ENCODE results near the gene GRK4. TPM values are rescaled to one million over a fixed set of nuclear protein-coding genes. Genes with fewer than 3 reads are reported as not detected.

Gene GRK4
- total RNA-seq, 1 donor from 2014 or later, result 9.0 TPM

DNA sequence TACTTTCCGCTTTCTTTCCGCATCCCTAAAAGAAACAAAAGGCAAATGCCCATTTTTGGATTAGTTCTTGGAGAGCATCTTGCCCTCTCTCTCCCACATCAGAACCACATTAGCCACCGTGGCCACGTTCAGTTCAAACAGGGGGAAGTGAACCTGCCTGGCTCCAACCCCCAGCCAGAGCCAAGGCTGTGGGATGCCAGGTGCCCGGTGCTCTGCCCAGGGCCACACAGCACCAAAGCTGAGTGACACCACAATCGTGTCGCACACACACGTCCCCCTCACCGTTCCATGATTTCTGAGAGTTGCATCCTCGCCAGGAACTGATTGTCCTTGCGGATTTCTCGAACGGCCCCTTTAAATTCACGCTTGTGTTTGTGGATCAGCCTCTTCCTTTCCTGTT is 24.5 kb upstream of the GRK4 start:
- DNase-seq, result peak; percentile 4
- no peaks in the 10 kb centered on the region for H3K9me3 ChIP-seq (replicated peaks)
- intact Hi-C loops (cut with micrococcal nuclease), result no loop called here
- no peaks in the 10 kb centered on the region for H3K27me3 ChIP-seq (ENCODE audit: low read depth)
- H3K36me3 ChIP-seq, result peaks cover 66% of the 10 kb centered on the region
- no peak overlapping the region for H3K27ac ChIP-seq (replicated peaks)
- TF ChIP-seq, protein P1, sequence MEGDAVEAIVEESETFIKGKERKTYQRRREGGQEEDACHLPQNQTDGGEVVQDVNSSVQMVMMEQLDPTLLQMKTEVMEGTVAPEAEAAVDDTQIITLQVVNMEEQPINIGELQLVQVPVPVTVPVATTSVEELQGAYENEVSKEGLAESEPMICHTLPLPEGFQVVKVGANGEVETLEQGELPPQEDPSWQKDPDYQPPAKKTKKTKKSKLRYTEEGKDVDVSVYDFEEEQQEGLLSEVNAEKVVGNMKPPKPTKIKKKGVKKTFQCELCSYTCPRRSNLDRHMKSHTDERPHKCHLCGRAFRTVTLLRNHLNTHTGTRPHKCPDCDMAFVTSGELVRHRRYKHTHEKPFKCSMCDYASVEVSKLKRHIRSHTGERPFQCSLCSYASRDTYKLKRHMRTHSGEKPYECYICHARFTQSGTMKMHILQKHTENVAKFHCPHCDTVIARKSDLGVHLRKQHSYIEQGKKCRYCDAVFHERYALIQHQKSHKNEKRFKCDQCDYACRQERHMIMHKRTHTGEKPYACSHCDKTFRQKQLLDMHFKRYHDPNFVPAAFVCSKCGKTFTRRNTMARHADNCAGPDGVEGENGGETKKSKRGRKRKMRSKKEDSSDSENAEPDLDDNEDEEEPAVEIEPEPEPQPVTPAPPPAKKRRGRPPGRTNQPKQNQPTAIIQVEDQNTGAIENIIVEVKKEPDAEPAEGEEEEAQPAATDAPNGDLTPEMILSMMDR (IDR thresholded peaks at IDR 0.05; ENCODE audit: borderline replicate concordance), result no peak
- no peak overlapping the region for H3K4me3 ChIP-seq
- H3K4me1 ChIP-seq, result peaks cover 33% of the 10 kb centered on the region

DNA sequence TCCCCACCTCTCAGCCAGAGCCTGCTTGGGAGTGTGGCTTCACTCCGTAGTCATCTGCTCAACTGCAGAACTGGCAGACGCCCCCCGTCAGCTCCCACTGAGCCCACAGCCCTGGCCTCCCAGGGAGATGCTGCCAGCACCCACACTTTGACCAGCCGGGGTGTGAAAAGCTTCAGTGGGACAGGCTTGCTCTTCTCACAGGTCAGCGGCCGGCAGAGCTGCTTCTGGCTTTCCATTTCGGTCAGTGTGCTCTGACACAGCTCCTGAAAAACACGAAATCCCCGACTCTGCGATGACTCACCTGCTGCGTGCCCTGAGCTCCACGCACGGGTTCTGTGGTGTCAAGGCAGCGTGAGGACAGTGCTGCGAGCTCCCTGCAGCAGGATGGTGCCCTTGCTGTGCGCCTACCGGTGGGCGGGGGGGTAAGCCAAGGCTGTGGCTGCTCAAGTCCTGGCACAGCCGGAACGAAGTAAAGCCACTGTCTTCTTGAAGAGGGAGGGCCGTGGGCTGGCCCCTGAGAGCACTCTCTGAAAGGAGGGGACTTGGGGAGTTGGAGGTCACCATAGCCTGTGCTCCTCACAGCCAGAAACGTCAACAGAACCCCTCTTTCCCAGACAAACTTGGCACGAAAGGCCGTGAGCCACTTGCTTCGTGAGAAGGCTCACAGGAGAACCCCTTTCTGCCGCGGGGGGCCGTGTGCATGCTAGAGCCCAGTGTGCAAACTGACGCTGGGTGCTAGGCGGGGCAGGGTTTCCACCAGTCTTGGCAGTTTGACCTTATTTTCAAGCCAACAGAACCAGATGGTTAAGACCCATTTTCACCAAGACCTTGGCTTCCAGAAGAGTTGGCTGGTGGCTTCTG is 23.8 kb upstream of the GRK4 start:
- Histone ChIP-seq H3K9me3 (replicated peaks) (no peaks in the 10 kb centered on the region), H3K4me1 (peaks cover 30% of the 10 kb centered on the region), H3K27me3 (ENCODE audit: low read depth) (no peaks in the 10 kb centered on the region), H3K4me3 (no peak overlapping the region), H3K36me3 (peaks cover 73% of the 10 kb centered on the region), H3K27ac (replicated peaks) (no peak overlapping the region)
- TF ChIP-seq, protein P1 (IDR thresholded peaks at IDR 0.05; ENCODE audit: borderline replicate concordance), result no peak
- peak; percentile 2 for DNase-seq
- intact Hi-C loops (cut with micrococcal nuclease), result no loop called here

DNA sequence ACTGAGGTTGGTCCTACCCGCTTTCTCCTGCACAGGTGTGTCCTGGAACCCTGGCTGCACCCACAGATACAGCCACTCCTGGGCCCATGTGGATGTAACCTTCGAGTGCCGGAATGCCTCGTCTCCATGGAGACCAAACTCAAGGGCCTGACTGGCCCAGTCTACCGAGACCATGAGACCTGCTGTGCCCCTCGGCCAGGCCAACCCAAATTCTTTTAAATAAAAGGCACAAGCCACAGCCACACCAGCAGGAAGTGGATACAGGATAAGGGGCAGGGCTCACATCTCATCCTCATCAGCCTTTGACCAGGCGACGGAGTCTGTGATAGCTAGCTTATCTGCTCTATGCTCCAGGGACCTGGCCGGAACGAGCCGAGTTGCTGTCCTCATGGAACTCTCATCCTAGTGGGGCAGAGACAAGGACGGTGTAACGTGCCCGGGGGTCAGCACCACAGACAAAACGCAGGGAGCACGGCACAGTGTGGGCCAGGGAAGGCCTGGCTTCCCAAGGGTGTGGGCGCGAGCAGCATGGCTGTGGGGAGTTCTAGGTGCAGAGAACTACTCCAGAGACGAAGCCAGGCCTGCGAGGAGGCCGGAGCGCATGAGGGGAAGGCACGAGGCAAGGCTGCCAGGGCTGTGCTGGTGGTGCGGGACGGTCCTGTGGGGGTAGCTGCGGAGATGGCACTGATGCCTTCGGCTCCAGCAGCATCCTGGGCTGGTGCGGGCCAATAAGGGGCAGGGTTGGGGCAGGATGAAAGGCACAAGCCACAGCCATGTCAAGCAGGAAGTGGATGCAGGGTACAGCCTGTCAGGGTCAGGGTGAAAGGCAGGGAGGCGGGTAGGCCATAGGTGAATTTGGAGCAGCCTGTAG is 22.9 kb upstream of the GRK4 start:
- no peak for DNase-seq
- intact Hi-C loops (cut with micrococcal nuclease), result no loop called here
- Histone ChIP-seq H3K27ac (replicated peaks) (no peak overlapping the region), H3K4me1 (peaks cover 22% of the 10 kb centered on the region), H3K36me3 (peaks cover 82% of the 10 kb centered on the region), H3K4me3 (no peak overlapping the region), H3K9me3 (replicated peaks) (no peaks in the 10 kb centered on the region), H3K27me3 (ENCODE audit: low read depth) (no peaks in the 10 kb centered on the region)
- TF ChIP-seq, protein P1 (IDR thresholded peaks at IDR 0.05; ENCODE audit: borderline replicate concordance), result no peak

DNA sequence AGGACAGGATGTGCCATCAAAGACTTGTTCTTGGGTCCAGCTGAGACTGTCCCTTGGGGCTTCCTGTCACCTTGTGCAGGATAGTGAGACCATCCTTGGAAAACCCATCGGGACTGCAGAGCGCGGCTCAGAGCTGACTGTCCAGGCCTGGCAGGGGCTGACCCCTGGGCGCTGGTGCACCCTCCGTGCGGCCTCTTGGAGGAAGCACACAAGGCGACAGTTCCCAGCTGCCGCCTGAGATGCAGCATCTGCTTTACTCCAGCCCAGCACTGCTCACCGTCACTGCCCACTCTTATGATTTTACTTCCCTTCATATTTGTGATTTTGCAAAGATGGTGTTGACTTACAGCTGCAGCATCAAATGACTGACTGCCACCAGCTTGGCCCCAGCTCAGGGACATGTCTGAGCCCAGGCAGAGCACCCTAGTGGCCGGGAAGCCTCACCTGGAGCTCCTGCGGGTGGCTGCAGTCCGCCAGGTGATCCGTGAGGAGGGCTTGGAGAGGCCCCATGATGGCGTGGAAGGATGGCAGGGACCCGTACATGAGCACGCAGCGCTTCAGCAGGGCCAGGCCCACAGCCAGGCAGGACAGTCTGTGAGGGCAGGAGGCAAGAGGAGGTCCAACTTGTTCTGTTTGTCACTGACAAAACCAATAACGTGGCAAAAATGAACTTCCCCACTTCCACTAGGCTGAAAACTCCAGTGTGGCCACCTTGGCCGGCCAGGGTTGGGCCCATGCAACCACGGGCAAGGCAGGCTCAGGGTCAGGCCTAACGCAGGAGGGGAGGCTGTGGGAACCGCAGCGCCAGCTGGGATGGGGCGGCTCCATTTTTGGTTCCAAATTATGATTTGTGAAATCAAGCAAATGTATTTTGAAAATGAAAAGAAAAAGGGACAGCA is 22.0 kb upstream of the GRK4 start:
- H3K9me3 ChIP-seq (replicated peaks), result no peaks in the 10 kb centered on the region
- peaks cover 89% of the 10 kb centered on the region for H3K36me3 ChIP-seq
- no peak for DNase-seq
- intact Hi-C loops (cut with micrococcal nuclease), result no loop called here
- peaks cover 13% of the 10 kb centered on the region for H3K4me1 ChIP-seq
- H3K27me3 ChIP-seq (ENCODE audit: low read depth), result no peaks in the 10 kb centered on the region
- H3K27ac ChIP-seq (replicated peaks), result no peak overlapping the region
- TF ChIP-seq, protein P1 (IDR thresholded peaks at IDR 0.05; ENCODE audit: borderline replicate concordance), result no peak
- no peak overlapping the region for H3K4me3 ChIP-seq

DNA sequence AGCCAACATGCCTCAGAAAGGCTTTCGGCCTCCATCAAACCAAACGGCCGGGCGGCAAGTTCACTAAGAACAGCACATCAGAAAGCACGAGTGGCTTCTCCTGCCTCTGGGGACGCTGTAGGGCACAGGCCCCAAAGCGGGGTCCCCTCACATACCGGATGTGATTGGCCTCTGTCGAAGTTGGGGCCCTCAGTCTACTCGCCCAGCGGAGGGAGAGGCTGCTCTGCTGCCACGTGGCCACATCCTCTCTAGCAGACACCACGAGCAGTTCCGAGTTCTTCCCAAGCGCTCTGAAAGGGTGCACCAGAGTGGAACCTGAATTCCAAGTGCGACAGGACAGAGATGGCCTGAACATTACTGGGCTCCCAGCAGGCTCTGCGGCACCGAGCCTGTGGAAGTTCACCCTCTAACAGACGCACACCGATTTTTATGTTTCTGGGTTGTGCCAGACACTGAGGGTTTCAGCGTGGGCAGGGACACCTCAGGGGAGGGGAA is 21.3 kb upstream of the GRK4 start:
- intact Hi-C loops (cut with micrococcal nuclease), result no loop called here
- Histone ChIP-seq H3K36me3 (peaks cover 96% of the 10 kb centered on the region), H3K9me3 (replicated peaks) (no peaks in the 10 kb centered on the region), H3K27ac (replicated peaks) (no peak overlapping the region), H3K4me3 (no peak overlapping the region), H3K4me1 (peaks cover 6% of the 10 kb centered on the region), H3K27me3 (ENCODE audit: low read depth) (no peaks in the 10 kb centered on the region)
- TF ChIP-seq, protein P1 (IDR thresholded peaks at IDR 0.05; ENCODE audit: borderline replicate concordance), result no peak
- no peak for DNase-seq
